GM23248 (cell line): Measurements from ENCODE around the gene HHIPL1.

Experiments
- EZH2 ChIP-seq: fragments of 200-600 bp; sonication (generic); IDR thresholded peaks from 2 replicates; pipeline ENCODE4 v1.6.1; 2018; ENCODE audit warnings: antibody characterized with exemption, mild to moderate bottlenecking; ENCODE audit not compliant: insufficient read depth, poor library complexity, severe bottlenecking
- EZH2phosphoT487 ChIP-seq: fragments of 200-600 bp; sonication (generic); IDR thresholded peaks from 2 replicates; pipeline ENCODE4 v1.6.1; 2018; ENCODE audit warnings: antibody characterized with exemption, moderate library complexity, mild to moderate bottlenecking, low read depth; ENCODE audit not compliant: insufficient read depth

DNA sequence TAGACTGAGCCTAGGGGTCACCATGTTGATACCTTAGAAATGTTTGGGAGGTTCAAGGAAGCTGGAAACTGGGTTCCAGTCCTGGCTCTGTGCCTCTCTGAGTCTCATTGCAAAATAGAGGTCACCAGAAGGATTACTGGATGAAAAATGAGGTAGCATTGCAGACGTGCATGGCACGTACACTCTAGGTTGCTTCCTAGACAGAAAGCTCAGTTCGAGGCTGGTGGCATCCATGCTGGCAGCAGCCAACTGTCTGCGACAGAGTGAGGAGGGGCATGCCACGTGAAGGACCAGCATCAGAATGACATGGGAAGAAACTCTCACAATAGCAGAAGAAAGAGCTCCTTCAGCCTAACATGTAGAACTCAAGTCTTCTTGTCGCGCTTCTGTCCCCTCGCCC is 34.6 kb downstream of the HHIPL1 start:
- TF ChIP-seq EZH2 = no peak
- no peak for TF ChIP-seq EZH2phosphoT487
